Endodermal cell (in vitro differentiated cells): ENCODE data around the gene HECW1. TPM values are rescaled to one million over a fixed set of nuclear protein-coding genes. Genes with fewer than 3 reads are reported as not detected.

Experiments
- DNase-seq: peaks from one replicate; pipeline ENCODE4 v3.0.0-alpha.2; 2017
- H3K27ac ChIP-seq: 2 replicates; pipeline ENCODE4 v1.5.1; 2013; ENCODE audit warnings: mild to moderate bottlenecking, low read depth, low read length, moderate library complexity
- H3K27me3 ChIP-seq: 2 replicates; pipeline ENCODE4 v1.6.1; 2013; ENCODE audit warnings: mild to moderate bottlenecking, low read length, moderate library complexity; ENCODE audit not compliant: insufficient read depth, control insufficient read depth, poor library complexity, severe bottlenecking
- H3K36me3 ChIP-seq: 2 replicates; pipeline ENCODE4 v1.7.0; 2013; ENCODE audit warnings: mild to moderate bottlenecking, low read length, moderate library complexity; ENCODE audit not compliant: control insufficient read depth, insufficient read depth
- H3K4me1 ChIP-seq: one replicate; pipeline ENCODE4 v1.7.0; 2013; ENCODE audit warnings: low read length; ENCODE audit not compliant: control insufficient read depth, insufficient read depth
- H3K4me3 ChIP-seq: 2 replicates; pipeline ENCODE4 v1.5.1; 2013; ENCODE audit warnings: mild to moderate bottlenecking, low read length, moderate library complexity
- H3K9ac ChIP-seq: 2 replicates; pipeline ENCODE4 v1.6.1; 2013; ENCODE audit warnings: mild to moderate bottlenecking, low read length, moderate library complexity; ENCODE audit not compliant: poor library complexity, severe bottlenecking; ENCODE audit errors: extremely low read depth
- H3K9me3 ChIP-seq: 2 replicates; pipeline ENCODE4 v1.6.1; 2013; ENCODE audit warnings: mild to moderate bottlenecking, low read length, moderate library complexity; ENCODE audit not compliant: control insufficient read depth
- H3K27ac Mint-ChIP-seq: 2 replicates; pipeline ENCODE4 v1.8.0; 2020; ENCODE audit warnings: mixed read lengths
- H3K27me3 Mint-ChIP-seq: 2 replicates; pipeline ENCODE4 v1.8.0; 2021; ENCODE audit warnings: mild to moderate bottlenecking, mixed read lengths; ENCODE audit not compliant: insufficient read depth
- H3K36me3 Mint-ChIP-seq: 2 replicates; pipeline ENCODE4 v1.8.0; 2020; ENCODE audit warnings: low read depth, mixed read lengths
- H3K4me1 Mint-ChIP-seq: 2 replicates; pipeline ENCODE4 v1.8.0; 2020; ENCODE audit warnings: mixed read lengths
- H3K4me3 Mint-ChIP-seq: 2 replicates; pipeline ENCODE4 v1.8.0; 2020; ENCODE audit warnings: mild to moderate bottlenecking, moderate library complexity, mixed read lengths
- H3K9me3 Mint-ChIP-seq: 2 replicates; pipeline ENCODE4 v1.8.0; 2020; ENCODE audit warnings: mild to moderate bottlenecking, mixed read lengths
- CTCF ChIP-seq: fragments of 200-600 bp; sonication (generic); conservative IDR thresholded peaks from 2 replicates; pipeline ENCODE4 v1.5.0; 2021; ENCODE audit warnings: antibody characterized with exemption, mild to moderate bottlenecking
- WGBS, 2 experiments: methylation state at CpG; one replicate each; pipeline versions ENCODE4 v1.1.5 to v1.1.7; 2013; ENCODE audit warnings: missing lambda C conversion rate in 2 of 2, mixed read lengths in 1 of 2; ENCODE audit not compliant: insufficient coverage in 1 of 2, insufficient read length in 1 of 2; 5-methylcytosine and 5-hydroxymethylcytosine counted together
- total RNA-seq, 2 donors: library from RNA; stranded (reverse); fragmentation: NEBNext Ultra II Directional in 1 of 2; extraction: Animal tissue kit (Norgen Biotek cat#: 25700) in 1 of 2; gene quantifications; 2 replicates in 1 of 2; 3 replicates in 1 of 2; pipeline ENCODE4 v1.2.1, GENCODE V29; 2021

HECW1 gene
- total RNA-seq, 2 donors from 2014 or later: 4.6 to 12.0 TPM

GRCh38 chr7:43456200-43456599 is 343.8 kb downstream of the HECW1 start:
- peak; percentile 50 for TF ChIP-seq CTCF
- H3K27me3 ChIP-seq: no peaks in the 10 kb centered on the region
- WGBS, 2 experiments: 96 to 97% methylated on average over 12 to 14 of the region's 14 CpGs
- H3K9me3 Mint-ChIP-seq: no peaks in the 10 kb centered on the region
- peaks cover 15% of the 10 kb centered on the region for H3K4me1 Mint-ChIP-seq
- H3K4me3 Mint-ChIP-seq: no peak overlapping the region
- no peaks in the 10 kb centered on the region for H3K36me3 ChIP-seq
- H3K9me3 ChIP-seq: no peaks in the 10 kb centered on the region
- H3K27me3 Mint-ChIP-seq: no peaks in the 10 kb centered on the region
- no peak overlapping the region for H3K4me3 ChIP-seq
- no peaks in the 10 kb centered on the region for H3K36me3 Mint-ChIP-seq
- DNase-seq: no peak
- H3K4me1 ChIP-seq: peaks cover 7% of the 10 kb centered on the region
- H3K27ac ChIP-seq: no peak overlapping the region
- H3K9ac ChIP-seq: no peak overlapping the region
- H3K27ac Mint-ChIP-seq: no peak overlapping the region

- H3K4me3 Mint-ChIP-seq: no peak overlapping the region
Measured at GRCh38 chr7:43458330-43459018, 346.0 kb downstream of the HECW1 start.

GRCh38 chr7:43459019-43459337 is 346.5 kb downstream of the HECW1 start:
- Mint-ChIP-seq H3K4me3 (no peak overlapping the region), H3K27me3 (no peaks in the 10 kb centered on the region), H3K4me1 (peaks cover 32% of the 10 kb centered on the region), H3K36me3 (no peaks in the 10 kb centered on the region), H3K27ac (no peak overlapping the region), H3K9me3 (no peaks in the 10 kb centered on the region)
- H3K4me1 ChIP-seq: peaks cover 13% of the 10 kb centered on the region
- H3K4me3 ChIP-seq: no peak overlapping the region
- WGBS, 2 experiments: 68 to 91% methylated on average over 2 to 4 of the region's 4 CpGs
- H3K27ac ChIP-seq: no peak overlapping the region
- no peak for DNase-seq
- no peaks in the 10 kb centered on the region for H3K27me3 ChIP-seq
- no peak overlapping the region for H3K9ac ChIP-seq
- H3K36me3 ChIP-seq: no peaks in the 10 kb centered on the region
- no peaks in the 10 kb centered on the region for H3K9me3 ChIP-seq
- no peak for TF ChIP-seq CTCF

More at GRCh38 chr7:43458330-43459018, 346.0 kb downstream of the HECW1 start:
- H3K4me1 ChIP-seq: peaks cover 9% of the 10 kb centered on the region
- no peak overlapping the region for H3K27ac ChIP-seq
- Mint-ChIP-seq H3K27me3 (no peaks in the 10 kb centered on the region), H3K36me3 (no peaks in the 10 kb centered on the region), H3K4me1 (peaks cover 28% of the 10 kb centered on the region), H3K27ac (no peak overlapping the region), H3K9me3 (no peaks in the 10 kb centered on the region)
- H3K4me3 ChIP-seq: no peak overlapping the region
- TF ChIP-seq CTCF: no peak
- no peak for DNase-seq
- H3K27me3 ChIP-seq: no peaks in the 10 kb centered on the region
- WGBS, 2 experiments: 93% methylated on average over 4 of the region's 4 CpGs; no CpG with 5 or more reads in 1 of the 2 experiments
- no peaks in the 10 kb centered on the region for H3K9me3 ChIP-seq
- no peak overlapping the region for H3K9ac ChIP-seq
- no peaks in the 10 kb centered on the region for H3K36me3 ChIP-seq
